ENCODE measurements around the gene DDX49. TPM values are rescaled to one million over a fixed set of nuclear protein-coding genes. Genes with fewer than 3 reads are reported as not detected.
A peak's percentile ranks its signal among the peaks of the same experiment; 100 is the strongest.
"Not testable (repeated sequence)": the region's sequence is repeated elsewhere in the genome, so short reads cannot be mapped to it uniquely, and the experiment has no call there.

DDX49 gene
- total and polyA plus RNA-seq, 12 donors, result 16.2 to 74.5 (median 22.1) TPM

DNA sequence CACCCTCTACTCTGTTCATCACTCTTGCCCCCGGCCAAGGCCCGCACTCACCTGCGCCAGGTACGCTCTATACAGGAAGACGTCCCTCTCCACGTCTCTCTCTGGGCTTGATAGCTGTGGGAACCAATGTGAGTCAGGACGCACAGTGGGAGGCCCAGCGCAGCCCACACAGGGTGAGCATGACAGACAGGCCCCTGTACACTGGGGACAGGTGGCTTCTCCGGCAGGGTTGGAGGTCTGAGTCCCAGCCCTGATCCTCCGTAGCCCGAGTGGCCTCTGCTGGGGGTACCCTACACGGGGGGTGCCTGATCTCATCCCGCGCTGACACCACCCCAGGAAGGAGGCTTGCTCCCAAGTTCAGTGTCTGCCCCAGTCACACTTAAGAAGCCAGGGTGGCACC lies 6.6 kb upstream of the DDX49 start:
- intact Hi-C loops (cut with DNase I), result loop anchor here in 1 of 10 donors (10.0 kb wide), 1 partner anchor 448 kb away; no protein-coding TSS in a partner anchor
- 94 to 95% methylated on average over 14 of the region's 14 CpGs for WGBS, 2 donors
- DNase-seq (no peak), ATAC-seq (peak in 1 of 8 donors; percentile 6)
- Histone ChIP-seq H3K9me3 (no peaks in the 10 kb centered on the region), H3K27ac (no peak overlapping the region), H3K27me3 (no peaks in the 10 kb centered on the region), H3K36me3 (peaks cover 0 to 87% (median 9%) of the 10 kb centered on the region in 9 donors), H3K4me3 (no peak overlapping the region), H3K4me1 (peaks cover 0 to 22% (median 10%) of the 10 kb centered on the region in 9 donors)
- TF ChIP-seq, protein P1, sequence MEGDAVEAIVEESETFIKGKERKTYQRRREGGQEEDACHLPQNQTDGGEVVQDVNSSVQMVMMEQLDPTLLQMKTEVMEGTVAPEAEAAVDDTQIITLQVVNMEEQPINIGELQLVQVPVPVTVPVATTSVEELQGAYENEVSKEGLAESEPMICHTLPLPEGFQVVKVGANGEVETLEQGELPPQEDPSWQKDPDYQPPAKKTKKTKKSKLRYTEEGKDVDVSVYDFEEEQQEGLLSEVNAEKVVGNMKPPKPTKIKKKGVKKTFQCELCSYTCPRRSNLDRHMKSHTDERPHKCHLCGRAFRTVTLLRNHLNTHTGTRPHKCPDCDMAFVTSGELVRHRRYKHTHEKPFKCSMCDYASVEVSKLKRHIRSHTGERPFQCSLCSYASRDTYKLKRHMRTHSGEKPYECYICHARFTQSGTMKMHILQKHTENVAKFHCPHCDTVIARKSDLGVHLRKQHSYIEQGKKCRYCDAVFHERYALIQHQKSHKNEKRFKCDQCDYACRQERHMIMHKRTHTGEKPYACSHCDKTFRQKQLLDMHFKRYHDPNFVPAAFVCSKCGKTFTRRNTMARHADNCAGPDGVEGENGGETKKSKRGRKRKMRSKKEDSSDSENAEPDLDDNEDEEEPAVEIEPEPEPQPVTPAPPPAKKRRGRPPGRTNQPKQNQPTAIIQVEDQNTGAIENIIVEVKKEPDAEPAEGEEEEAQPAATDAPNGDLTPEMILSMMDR (IDR thresholded peaks at IDR 0.05), result no peak

DNA sequence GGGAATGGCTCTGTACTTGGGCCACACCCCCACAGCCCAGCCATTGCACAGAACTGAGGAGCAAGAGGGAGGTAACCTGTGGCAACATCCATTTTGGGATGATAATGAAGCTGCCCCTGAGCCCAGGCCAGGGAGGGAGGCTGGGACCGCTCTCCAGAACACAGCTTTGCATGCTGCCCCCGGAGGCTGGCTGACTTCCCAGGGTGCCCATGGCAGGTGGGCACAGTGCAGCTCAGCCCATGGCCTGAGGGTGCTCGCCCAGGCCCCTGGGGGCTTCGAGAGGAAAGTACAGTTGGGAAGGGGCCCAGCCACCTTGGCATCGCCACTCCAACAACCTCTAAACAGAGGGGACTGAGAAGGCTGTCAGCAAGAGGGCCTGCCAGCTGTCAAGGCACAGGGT lies 6.0 kb upstream of the DDX49 start:
- Histone ChIP-seq H3K27ac (no peak overlapping the region), H3K4me3 (no peak overlapping the region), H3K27me3 (no peaks in the 10 kb centered on the region), H3K36me3 (peaks cover 0 to 82% (median 9%) of the 10 kb centered on the region in 9 donors), H3K9me3 (no peaks in the 10 kb centered on the region), H3K4me1 (peaks cover 3 to 27% (median 15%) of the 10 kb centered on the region in 9 donors)
- ATAC-seq (peak in 1 of 8 donors; percentile 15), DNase-seq (no peak)
- WGBS, 2 donors, result 93 to 96% methylated on average over 5 of the region's 5 CpGs
- intact Hi-C loops (cut with DNase I), result loop anchor here in 1 of 10 donors (10.0 kb wide), 1 partner anchor 449 kb away; no protein-coding TSS in a partner anchor
- TF ChIP-seq, protein P1 (IDR thresholded peaks at IDR 0.05), result no peak

DNA sequence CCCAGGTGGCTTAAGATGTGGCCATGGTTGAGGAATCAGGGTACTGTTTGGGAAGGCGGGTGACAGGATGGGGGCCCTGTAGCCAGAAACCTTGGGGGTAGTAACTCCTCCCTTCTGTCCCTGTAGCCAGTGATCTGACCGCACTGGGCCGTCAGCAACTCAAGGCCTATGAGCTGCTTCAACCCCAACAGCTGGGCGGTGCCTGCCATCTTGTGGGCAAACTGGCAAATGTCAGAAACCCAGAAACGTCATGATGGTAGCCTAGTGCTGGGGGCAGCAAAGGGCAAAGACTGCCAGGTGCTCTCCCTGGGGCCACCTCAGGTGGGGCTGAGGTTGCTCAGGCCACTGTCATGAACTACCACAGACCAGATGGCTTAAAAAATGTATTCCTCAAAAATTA lies 3.9 kb upstream of the DDX49 start:
- peaks cover 0 to 60% (median 9%) of the 10 kb centered on the region in 9 donors for H3K36me3 ChIP-seq
- WGBS, 2 donors, result 50 to 57% methylated on average over 5 of the region's 5 CpGs
- ATAC-seq, result no peak

DNA sequence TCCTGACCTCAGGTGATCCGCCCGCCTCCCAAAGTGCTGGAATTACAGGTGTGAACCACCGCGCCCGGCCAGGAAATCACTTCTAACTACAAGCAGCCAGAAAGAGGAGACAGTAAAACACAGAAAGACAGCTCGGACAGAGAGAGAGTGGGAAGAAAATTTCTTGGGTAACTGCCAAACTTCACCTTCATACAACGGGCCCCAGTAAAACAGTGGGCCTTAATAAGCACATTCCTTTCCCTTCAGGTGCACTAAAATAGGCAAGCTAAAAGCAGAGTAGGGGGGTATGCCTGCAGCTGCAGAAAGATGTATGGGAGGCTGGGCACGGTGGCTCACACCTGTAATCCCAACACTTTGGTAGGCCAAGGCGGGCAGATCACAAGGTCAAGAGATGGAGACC lies 1.9 kb upstream of the DDX49 start:
- not testable (repeated sequence) for H3K9me3 ChIP-seq, ATAC-seq, DNase-seq, H3K27ac ChIP-seq, H3K27me3 ChIP-seq
- intact Hi-C loops (cut with DNase I), result loop anchor here in 1 of 10 donors (10.0 kb wide), 1 partner anchor 453 kb away; no protein-coding TSS in a partner anchor
- peaks cover 0 to 63% (median 12%) of the 10 kb centered on the region in 9 donors for H3K36me3 ChIP-seq
- H3K4me1 ChIP-seq, result peaks cover 11 to 44% (median 31%) of the 10 kb centered on the region in 9 donors
- WGBS, 2 donors, result 86% methylated on average over 9 of the region's 9 CpGs
- peak overlapping the region in 4 of 10 donors; percentile 89 to 98 (median 94) for H3K4me3 ChIP-seq

More for the DNA sequence above, 3.9 kb upstream of the DDX49 start:
- DNase-seq, result no peak
- Histone ChIP-seq H3K9me3 (no peaks in the 10 kb centered on the region), H3K4me3 (no peak overlapping the region), H3K27me3 (no peaks in the 10 kb centered on the region), H3K27ac (no peak overlapping the region), H3K4me1 (peaks cover 10 to 38% (median 26%) of the 10 kb centered on the region in 9 donors)
- TF ChIP-seq, protein P1 (IDR thresholded peaks at IDR 0.05), result peak in 8 of 9 donors; percentile 6 to 46 (median 32)
- intact Hi-C loops (cut with DNase I), result loop anchor here in 1 of 10 donors (10.0 kb wide), 1 partner anchor 451 kb away; no protein-coding TSS in a partner anchor

DNA sequence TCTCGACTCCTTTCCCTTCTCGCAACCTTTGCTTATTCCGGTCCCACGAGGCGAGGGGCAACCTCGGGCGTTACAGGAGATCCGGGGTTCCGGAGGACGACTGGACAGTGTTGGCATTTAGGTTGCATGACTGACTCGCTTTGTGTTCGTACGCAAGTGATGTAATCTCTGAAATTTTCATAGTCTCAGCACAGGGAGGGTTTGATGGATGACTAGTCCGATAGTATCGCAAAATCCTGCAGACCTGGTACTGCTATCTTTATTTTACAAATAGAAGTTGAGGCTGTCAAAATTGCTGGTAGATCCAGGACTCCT lies 342 bp downstream of the DDX49 start:
- H3K4me1 ChIP-seq, result peaks cover 11 to 40% (median 31%) of the 10 kb centered on the region in 9 donors
- DNase-seq (no peak), ATAC-seq (peak in 1 of 8 donors; percentile 24)
- H3K9me3 ChIP-seq, result no peaks in the 10 kb centered on the region
- intact Hi-C loops (cut with DNase I), result loop anchor here in 2 of 10 donors (1.0 to 10.0 kb wide), 3 partner anchors 20 to 455 kb away; partner anchors contain the start of gene HOMER3 (in 1 of the 2)
- H3K27ac ChIP-seq, result peak overlapping the region in 9 of 10 donors; percentile 55 to 91 (median 78)
- H3K36me3 ChIP-seq, result peaks cover 0 to 63% (median 27%) of the 10 kb centered on the region in 9 donors
- TF ChIP-seq, protein P1 (IDR thresholded peaks at IDR 0.05), result no peak
- H3K27me3 ChIP-seq, result no peaks in the 10 kb centered on the region
- 1% methylated on average over 15 of the region's 15 CpGs for WGBS, 2 donors
- H3K4me3 ChIP-seq, result peak overlapping the region; percentile 65 to 98 (median 88)
